ENCODE measurements around the gene TACR3.

- TF ChIP-seq POLR2A (IDR thresholded peaks at IDR 0.05) (no peak), CTCF (IDR thresholded peaks at IDR 0.05) (no peak)
Measured at GRCh38 chr4:103753868-103754653, 34.3 kb upstream of the TACR3 start.
